Measurements from ENCODE around the gene SNAPC2.
A peak's percentile ranks its signal among the peaks of the same experiment; 100 is the strongest.
"Not testable (repeated sequence)": the region's sequence is repeated elsewhere in the genome, so short reads cannot be mapped to it uniquely, and the experiment has no call there.

Gene SNAPC2

GRCh38 chr19:7888826-7889217, 31.3 kb upstream of the SNAPC2 start:
- DNase-seq: no peak

GRCh38 chr19:7893362-7894101, 26.6 kb upstream of the SNAPC2 start:
- not testable (repeated sequence) for DNase-seq

- DNase-seq: no peak
These were observed 25.4 kb upstream of the SNAPC2 start for GRCh38 chr19:7894612-7895309.

- DNase-seq: no peak
These were observed 24.6 kb upstream of the SNAPC2 start for GRCh38 chr19:7895565-7895964.

GRCh38 chr19:7897292-7897691, 22.8 kb upstream of the SNAPC2 start:
- no peak for DNase-seq

GRCh38 chr19:7898967-7899366, 21.2 kb upstream of the SNAPC2 start:
- no peak for DNase-seq

- DNase-seq: no peak
These were observed 20.3 kb upstream of the SNAPC2 start for GRCh38 chr19:7899751-7900378.

- no peak for DNase-seq
These were observed 19.7 kb upstream of the SNAPC2 start for GRCh38 chr19:7900401-7900870.

- DNase-seq: no peak
These were observed 19.2 kb upstream of the SNAPC2 start for GRCh38 chr19:7900931-7901330.

- no peak for DNase-seq
These were observed 18.8 kb upstream of the SNAPC2 start for GRCh38 chr19:7901337-7901736.

GRCh38 chr19:7902796-7903243, 17.3 kb upstream of the SNAPC2 start:
- DNase-seq: no peak

- DNase-seq: peak; percentile 99
These were observed 16.7 kb upstream of the SNAPC2 start, which contains the start of gene MAP2K7 for GRCh38 chr19:7903244-7904073. Gene MAP2K7, plus strand, starts transcription at chr19:7903877. Its CDS starts 68 bp downstream, at chr19:7903945.

GRCh38 chr19:7904074-7905020, 15.8 kb upstream of the SNAPC2 start:
- no peak for DNase-seq

- no peak for DNase-seq
These were observed 14.9 kb upstream of the SNAPC2 start for GRCh38 chr19:7905268-7905667.

GRCh38 chr19:7905859-7906258, 14.3 kb upstream of the SNAPC2 start:
- no peak for DNase-seq

- no peak for DNase-seq
These were observed 13.0 kb upstream of the SNAPC2 start for GRCh38 chr19:7907122-7907521.

- DNase-seq: no peak
These were observed 12.6 kb upstream of the SNAPC2 start for GRCh38 chr19:7907544-7907943.

GRCh38 chr19:7908078-7908699, 11.9 kb upstream of the SNAPC2 start:
- no peak for DNase-seq

GRCh38 chr19:7908742-7909461, 11.2 kb upstream of the SNAPC2 start:
- no peak for DNase-seq

- no peak for DNase-seq
These were observed 10.6 kb upstream of the SNAPC2 start for GRCh38 chr19:7909471-7910067.
